HG02970 (cell line): ENCODE measurements around the gene AVP.

Source experiments
- ATAC-seq: cut with Tn5 transposase; IDR thresholded peaks from one replicate; pipeline ENCODE4 v1.9.1; 2021; ENCODE audit warnings: mild to moderate bottlenecking, moderate library complexity, moderate number of reproducible peaks; ENCODE audit not compliant: unreplicated experiment, low FRiP score

Gene AVP

DNA sequence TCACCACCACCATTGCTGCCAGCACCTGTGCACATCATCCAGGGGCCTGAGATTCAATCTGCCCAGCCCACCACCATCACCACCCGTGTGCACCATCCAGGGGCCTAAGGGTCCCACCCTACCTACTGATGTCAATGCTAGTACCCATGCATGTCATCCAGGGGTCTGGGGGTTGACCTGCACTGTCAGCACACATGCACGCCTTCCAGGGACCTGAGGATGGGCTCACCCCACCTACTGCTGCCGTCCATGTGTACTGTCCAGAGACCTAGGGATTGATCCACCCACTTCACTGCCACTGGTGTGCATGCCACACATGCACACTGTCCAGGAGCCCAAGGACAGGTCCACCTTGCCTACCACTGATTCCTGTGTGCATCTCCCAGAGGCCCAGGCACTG is 25.0 kb downstream of the AVP start:
- no peak for ATAC-seq

DNA sequence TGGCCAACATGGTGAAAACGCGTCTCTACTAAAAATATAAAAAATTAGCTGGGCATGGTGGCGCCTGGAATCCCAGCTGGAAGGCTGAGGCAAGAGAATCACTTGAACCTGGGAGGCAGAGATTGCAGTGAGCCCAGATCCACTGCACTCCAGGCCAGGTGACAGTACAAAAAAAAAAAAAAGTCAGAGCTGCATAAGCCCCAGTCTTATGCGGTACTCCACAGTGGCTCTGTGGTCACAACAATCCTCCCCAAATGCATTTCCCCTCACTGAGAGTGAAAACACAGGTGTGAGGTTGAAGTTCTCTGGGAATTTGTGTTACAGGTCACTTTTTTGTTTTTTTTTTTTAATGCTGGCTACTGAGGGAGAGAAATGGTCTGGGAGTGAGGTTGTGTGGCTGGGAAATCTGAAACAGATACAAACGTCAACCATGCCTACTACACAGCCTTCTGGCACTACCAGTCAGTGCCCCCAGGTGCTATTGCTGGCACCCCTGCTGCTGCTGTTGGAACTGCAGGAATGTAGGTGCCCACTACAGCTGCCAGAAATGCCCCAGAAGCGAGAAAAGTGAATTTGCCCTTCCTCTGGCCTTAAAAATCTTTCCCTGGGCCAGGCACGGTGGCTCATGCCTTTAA is 33.0 kb downstream of the AVP start:
- no peak for ATAC-seq

DNA sequence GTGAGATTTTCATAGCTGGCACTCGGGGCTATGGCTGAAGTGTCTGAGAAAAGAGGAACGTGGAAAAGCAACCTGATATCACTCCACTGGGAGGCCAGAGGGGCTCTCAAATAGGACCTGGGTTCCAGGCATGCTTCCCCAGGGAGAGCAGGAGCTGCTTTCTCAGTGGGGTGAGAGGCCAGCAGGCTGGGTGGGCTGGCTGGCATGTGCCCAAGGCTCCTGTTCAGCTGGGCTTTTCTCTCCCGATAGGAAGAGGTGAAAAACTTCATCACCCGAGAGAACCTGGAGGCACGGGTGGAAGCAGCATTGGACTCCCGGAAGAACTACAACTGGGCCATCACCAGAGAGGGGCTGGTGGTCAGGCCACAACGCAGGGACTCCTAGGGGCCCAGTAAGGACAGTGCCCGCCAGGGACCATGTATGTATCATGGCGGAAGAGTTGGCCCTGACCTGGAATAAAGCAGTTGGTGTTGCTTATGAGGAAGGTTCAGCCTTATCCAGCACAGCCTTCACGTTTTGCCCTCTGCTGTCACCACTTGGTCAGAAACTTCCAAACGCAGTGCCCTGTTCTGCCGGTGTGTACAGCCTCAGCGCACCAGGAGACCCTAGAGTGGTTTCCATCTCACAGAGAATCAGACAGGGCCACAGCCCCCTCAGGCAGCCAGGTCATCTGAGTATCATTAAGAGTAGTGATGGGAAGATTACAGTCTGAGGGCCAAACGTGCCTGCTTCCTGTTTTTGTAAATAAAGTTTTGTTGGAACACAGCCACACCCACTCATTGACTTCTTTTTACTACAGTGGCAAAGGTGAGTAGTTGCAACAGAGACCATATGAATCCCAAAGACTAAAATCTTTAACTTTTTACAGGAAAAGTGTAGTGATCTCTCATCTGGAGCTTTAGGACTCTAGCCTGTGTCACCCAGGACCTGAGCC is 36.8 kb downstream of the AVP start:
- no peak for ATAC-seq

DNA sequence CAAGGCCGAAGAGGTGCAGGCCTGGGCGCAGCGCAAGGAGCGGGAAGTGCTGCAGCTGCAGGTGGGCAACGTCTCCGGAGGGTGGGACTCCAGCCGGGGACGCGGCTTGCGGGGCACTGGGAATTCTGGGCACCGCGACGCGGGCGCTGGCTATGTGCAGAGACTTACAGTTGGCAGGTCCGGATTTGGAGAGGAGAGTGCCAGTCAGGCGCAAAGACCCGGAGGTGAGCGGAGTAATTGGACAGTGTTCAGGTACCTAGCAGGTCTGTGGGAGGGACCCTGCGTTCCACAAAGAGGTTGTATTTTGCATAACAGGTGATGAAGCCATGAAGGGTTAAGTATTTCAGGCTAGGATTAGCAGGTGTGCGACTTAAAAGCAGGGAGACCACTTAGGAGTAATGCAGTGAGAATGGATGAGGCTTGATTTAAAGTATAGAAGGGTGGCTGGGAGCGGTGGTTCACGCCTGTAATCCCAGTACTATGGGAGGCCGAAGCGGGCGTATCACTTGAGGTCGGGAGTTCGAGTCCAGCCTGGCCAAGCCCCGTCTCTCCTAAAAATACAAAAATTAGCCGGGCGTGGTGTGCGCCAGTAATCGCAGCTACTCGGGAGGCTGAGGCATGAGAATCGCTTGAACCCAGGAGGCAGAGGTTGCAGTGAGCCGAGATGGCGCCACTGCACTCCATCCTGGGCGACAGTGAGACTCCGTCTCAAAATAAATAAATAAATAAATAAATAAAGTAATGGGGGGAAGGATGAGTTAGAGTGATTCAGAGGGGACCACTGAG is 37.7 kb downstream of the AVP start:
- ATAC-seq, result no peak

DNA sequence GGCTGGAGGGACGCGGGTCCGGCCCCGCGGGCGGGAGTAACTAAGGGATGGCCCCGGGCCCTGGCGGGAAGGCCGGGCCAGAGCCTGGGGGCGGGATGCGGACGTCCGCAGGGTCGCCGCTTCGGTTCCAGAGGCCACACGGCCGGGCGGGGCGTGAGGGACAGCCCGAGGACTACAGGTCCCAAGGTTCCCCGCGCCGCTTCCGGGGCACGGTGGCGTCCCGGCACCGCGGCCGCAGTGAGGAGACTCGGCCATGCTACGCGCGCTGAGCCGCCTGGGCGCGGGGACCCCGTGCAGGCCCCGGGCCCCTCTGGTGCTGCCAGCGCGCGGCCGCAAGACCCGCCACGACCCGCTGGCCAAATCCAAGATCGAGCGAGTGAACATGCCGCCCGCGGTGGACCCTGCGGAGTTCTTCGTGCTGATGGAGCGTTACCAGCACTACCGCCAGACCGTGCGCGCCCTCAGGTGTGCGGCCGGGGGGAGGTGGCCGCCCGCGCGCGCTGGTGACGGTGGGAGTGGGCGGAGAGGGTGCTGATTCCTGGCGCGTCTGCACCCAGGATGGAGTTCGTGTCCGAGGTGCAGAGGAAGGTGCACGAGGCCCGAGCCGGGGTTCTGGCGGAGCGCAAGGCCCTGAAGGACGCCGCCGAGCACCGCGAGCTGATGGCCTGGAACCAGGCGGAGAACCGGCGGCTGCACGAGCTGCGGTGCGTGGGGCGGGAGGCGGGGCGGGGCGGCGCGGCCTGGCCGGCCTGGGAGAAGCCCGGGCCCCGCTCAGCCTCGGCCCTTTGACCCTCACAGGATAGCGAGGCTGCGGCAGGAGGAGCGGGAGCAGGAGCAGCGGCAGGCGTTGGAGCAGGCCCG is 38.5 kb downstream of the AVP start, which contains the start of gene MRPS26:
MRPS26 (plus strand) TSS at position 237 of the 861 bp plus-strand sequence; CDS start at position 254, 17 bp downstream.
- peak; percentile 73 for ATAC-seq

DNA sequence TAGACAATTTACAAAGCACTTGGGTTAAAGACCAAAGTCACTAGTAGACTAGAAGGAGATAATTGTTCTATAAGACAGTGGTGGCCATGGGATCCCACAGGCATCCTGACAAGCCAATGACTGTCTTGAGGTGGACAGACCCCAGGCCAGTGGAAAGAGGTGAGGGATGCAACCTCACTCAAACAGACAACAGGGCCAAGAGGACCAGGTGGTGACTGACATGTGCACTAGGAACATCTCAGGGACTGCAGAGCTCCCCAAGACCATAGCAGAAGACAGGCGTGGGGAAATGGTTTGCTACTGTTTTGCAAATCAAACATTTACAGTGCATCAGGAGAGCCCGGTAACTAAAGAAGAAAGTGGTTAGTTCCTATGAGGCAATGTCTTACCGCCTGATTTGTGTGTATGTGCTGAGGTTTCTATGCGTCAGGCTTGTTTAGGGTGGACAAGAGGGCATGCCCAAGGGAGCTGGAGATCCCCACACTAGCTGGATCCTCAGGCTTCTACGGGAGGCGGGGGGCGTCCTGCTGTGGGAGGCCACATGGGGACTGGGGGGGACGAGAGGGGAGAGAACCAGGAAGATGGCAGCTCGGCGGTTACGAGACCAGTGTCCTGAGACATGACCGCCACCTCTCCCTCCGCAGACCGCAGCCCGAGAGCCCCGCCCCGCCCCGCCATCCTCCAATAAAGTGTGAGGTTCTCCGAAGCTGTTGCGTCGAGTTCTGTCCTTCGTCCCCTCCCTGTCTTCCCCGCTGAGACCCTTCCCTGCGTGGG is 39.3 kb downstream of the AVP start:
- ATAC-seq, result peak; percentile 36

DNA sequence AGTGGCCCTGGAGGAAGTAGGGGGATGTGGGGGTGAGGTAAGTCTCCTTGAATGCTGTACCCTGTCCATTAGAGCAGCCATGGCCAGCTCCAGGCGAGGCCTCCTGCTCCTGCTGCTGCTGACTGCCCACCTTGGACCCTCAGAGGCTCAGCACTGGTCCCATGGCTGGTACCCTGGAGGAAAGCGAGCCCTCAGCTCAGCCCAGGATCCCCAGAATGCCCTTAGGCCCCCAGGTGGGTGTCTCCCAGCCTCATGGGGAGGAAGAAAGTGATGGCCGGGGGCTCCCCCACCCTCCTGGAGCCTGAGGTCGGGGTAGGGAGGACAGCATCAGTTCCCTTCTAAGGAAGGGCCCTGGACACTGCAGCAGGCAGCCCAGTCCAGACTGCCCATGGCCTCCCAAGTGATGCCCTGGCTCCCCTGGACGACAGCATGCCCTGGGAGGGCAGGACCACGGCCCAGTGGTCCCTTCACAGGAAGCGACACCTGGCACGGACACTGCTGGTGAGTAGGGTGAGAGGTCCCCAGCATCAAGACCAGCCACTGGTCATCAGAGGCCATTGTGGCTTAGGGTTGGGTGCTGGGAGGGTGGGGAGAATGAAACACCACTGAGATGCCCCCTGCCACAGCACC is 40.1 kb downstream of the AVP start:
- no peak for ATAC-seq

DNA sequence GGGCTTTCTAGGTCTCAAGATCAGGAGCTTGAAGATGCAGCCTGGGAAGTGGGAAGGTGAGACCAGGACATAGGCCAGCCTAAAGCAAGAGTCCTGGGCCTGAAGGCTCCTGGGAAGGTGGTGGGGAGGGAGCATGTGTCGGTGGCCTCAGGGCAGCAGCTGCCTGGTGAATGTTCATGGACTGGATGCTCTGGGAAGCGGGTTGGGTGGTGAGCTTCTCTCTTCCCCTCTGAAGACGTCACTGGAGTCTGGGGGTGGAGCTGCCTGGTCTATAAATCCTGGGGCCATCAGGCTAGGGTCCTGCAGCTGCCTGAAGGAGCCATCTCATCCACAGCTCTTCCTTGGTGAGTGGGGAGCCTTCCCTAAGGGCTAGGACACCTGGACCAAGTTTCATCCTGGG is 41.2 kb downstream of the AVP start, which contains the start of gene GNRH2:
GNRH2 (plus strand) TSS at position 301 of the 400 bp plus-strand sequence. CDS start 793 bp downstream, outside the sequence.
- no peak for ATAC-seq

DNA sequence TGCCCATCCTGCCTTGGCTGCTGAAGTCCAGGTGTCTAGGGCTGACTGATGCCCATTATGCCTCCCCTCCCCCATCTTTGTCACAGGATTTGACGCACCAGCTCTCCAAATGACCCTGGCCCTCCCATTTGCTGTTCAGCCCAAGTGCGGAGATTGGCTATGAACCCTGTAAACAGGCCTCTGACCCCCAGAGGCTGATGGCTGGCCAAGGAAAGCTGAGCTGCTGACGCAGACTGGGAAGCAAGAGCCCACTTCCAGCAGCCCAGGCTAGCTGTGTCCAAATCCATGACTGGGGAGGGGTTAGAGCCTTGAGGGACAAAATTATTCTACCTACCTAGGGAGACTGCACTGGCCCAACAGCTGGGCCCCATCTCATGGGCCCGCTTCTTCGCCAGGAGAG is 41.9 kb downstream of the AVP start:
- ATAC-seq, result no peak

DNA sequence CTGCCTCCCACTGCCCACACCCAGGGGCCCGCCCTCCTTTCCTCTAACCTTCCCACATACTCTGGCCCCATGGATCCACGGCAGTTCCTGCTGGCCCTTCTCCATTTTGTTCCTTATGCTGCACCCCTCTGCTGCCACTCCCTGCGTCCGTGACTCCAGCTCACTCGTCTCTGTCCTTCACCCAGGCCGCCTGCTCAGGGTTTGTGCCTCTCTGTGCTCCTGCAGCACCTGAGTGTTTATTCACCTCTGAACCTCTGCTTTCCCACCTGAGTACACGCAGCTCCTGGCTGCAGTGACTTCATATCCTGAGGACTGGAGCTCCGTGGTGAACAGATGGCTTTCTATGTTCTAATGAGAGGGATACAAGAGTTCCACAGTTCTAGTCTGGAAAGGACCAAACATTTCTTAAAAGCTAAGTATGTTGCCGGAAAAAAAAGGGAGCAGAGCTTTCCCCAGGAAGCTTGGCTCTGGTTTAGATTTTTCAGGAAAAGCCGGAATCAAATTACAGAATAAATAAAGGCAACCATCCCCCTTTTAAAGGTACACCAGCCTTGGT is 42.6 kb downstream of the AVP start:
- ATAC-seq, result no peak

DNA sequence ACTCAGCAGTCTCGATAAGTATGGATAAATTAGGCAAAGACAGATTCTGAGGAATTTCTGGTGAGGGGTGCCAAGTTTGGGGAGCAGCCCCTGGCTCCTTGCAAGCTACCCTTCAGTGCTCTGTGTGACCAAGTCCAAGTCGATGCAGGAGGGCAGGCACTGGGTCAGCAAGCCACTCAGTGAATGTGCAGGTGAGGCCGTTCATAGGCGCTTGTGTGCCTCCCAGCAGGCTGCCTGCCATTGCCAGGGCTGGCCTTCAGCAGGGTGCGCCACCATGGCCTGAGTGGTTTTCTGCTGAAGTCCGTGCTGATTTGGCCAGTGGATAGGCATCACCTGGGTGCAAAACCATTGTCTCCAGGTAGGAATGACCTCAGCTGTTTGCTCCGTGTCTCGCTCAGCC is 44.4 kb downstream of the AVP start:
- ATAC-seq, result no peak

DNA sequence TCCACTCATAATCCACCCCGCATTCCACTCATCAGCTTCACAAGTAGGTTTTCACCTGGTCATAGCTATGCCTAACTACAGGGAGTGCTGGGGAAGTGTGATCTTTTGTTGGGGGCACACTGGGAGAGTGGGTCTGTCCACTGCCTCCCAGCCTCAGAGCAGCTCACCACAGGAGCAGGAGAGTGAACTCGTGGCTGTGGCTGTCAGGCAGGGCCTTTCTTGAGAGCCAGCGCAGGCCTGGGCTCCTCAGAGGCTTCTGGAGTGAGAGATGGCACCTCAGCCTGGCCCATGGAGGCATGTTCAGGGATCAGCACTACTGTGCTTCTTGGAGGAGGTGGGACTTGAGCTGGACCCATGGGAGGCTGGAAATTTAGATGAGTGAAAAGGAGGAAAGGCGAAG is 45.1 kb downstream of the AVP start:
- no peak for ATAC-seq

DNA sequence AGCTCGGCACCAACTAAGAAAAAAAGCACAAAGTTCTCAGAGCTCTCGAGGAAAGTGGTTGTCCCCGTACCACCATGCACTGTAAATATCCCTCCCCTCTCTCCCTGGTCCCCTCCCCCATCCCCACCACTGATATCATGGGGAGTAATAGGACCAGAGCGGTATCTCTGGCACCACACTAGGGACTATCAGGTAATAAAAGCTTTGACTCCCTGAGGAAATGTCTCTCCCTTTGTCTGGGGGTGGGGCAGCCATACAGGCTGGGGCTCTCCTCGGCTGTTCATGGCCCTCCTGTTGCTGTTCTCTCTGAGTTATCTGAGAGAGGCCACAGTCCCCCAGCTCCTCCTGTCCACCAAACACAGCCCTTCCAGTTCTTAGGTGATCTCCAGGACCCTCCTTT is 46.1 kb downstream of the AVP start:
- no peak for ATAC-seq

DNA sequence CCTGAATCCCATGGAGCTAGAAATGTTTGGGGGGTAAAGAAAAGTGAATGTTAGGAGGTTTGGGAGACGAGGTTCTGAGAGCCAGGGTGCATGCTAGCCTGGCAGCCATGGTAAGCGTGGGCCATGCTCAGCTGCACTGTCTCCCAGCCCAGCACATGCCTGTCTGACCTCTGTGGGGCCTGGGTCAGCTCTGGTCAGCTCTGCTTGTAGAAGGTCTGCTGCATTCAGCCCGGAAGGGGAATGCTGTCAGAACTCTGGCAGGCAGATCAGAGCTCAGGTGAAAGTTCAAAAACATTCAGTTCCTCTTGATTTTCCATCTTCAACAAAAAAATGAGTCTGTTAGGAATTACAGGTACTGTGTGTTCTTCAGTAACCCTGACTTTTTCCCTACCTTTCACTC is 46.9 kb downstream of the AVP start:
- no peak for ATAC-seq

DNA sequence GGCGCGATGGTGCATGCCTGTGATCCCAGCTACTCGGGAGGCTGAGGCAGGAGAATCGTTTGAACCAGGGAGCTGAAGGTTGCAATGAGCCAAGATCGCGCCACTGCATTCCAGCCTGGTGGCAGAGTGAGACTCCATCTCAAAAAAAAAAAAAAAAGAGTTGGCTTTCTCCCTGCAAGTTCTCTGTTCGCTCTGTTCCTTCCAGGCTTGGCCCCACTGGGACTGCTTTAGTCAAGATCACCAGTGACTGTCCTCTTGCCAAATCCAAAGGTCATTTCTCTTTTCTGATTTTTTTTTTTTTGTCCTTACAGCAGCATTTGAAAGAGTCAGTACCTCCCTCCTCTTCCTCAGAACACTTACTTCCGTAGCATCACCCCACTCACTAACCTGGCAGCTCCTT is 51.9 kb downstream of the AVP start:
- no peak for ATAC-seq
